ENCODE results near the gene TEX35.

TEX35 gene

GRCh38 chr1:178521241-178521640 is 8.3 kb downstream of the TEX35 start:
- DNase-seq, result no peak

- DNase-seq, result no peak
Measured at GRCh38 chr1:178527117-178527516, 14.2 kb downstream of the TEX35 start.

- DNase-seq, result no peak
Measured at GRCh38 chr1:178528228-178528952, 15.5 kb downstream of the TEX35 start.

GRCh38 chr1:178528953-178529335 is 16.0 kb downstream of the TEX35 start:
- DNase-seq, result no peak

GRCh38 chr1:178529364-178530036 is 16.6 kb downstream of the TEX35 start:
- DNase-seq, result no peak

- DNase-seq, result no peak
Measured at GRCh38 chr1:178530037-178530402, 17.1 kb downstream of the TEX35 start.

- no peak for DNase-seq
Measured at GRCh38 chr1:178530502-178530901, 17.6 kb downstream of the TEX35 start.

GRCh38 chr1:178531887-178532286 is 19.0 kb downstream of the TEX35 start:
- no peak for DNase-seq

GRCh38 chr1:178532392-178532791 is 19.5 kb downstream of the TEX35 start:
- peak; percentile 90 for DNase-seq

GRCh38 chr1:178533121-178533946 is 20.4 kb downstream of the TEX35 start:
- no peak for DNase-seq

GRCh38 chr1:178534137-178534868 is 21.4 kb downstream of the TEX35 start:
- DNase-seq, result no peak

- DNase-seq, result no peak
Measured at GRCh38 chr1:178536329-178536728, 23.4 kb downstream of the TEX35 start.

- DNase-seq, result no peak
Measured at GRCh38 chr1:178536844-178537371, 24.0 kb downstream of the TEX35 start.

GRCh38 chr1:178537382-178538090 is 24.6 kb downstream of the TEX35 start:
- no peak for DNase-seq

GRCh38 chr1:178538192-178538916 is 25.4 kb downstream of the TEX35 start:
- DNase-seq, result no peak

- DNase-seq, result no peak
Measured at GRCh38 chr1:178539291-178539690, 26.4 kb downstream of the TEX35 start.

- no peak for DNase-seq
Measured at GRCh38 chr1:178540204-178540603, 27.3 kb downstream of the TEX35 start.

GRCh38 chr1:178540646-178541045 is 27.7 kb downstream of the TEX35 start:
- DNase-seq, result no peak

- DNase-seq, result no peak
Measured at GRCh38 chr1:178541379-178541778, 28.5 kb downstream of the TEX35 start.

GRCh38 chr1:178541829-178542553 is 29.1 kb downstream of the TEX35 start:
- DNase-seq, result no peak

Measured in retina (tissue), 1 donor.